ENCODE results near the gene RBMS1.
"Not testable (repeated sequence)": the region's sequence is repeated elsewhere in the genome, so short reads cannot be mapped to it uniquely, and the experiment has no call there.

RBMS1 gene

DNA sequence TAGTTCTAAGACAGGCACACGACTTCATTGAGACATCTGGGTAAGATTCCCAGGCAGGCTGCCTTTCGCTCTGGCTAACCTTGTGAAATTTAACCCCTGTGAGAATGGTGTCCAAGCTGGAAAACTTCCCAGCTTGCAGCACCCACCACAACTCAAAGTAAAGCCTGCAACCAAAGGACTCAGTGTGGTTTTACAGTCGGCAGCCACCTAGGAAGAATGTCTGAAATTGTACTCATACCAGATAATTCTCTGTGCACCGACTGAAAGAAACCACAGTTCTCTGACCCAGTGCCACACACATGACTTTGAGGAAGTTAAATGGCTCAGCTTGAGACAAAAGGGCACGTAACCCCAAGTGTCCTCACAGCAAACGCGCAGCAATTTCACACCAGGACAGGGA lies 125.7 kb downstream of the RBMS1 start:
- Histone ChIP-seq H3K9me2 (replicated peaks; ENCODE audit: low read depth, low read length) (no peaks in the 10 kb centered on the region), H3K27me3 (ENCODE audit: insufficient read depth, low read length, poor library complexity, severe bottlenecking) (no peaks in the 10 kb centered on the region), H3K4me2 (ENCODE audit: low read depth, low read length, poor library complexity, severe bottlenecking) (peak overlapping the region; percentile 42), H3K4me1 (ENCODE audit: insufficient read depth, low read length, poor library complexity, severe bottlenecking) (peaks cover 55% of the 10 kb centered on the region), H4K20me1 (ENCODE audit: insufficient read depth, low read length, poor library complexity, severe bottlenecking) (peaks cover 17% of the 10 kb centered on the region), H3K9ac (ENCODE audit: low read depth, low read length, poor library complexity, severe bottlenecking) (no peak overlapping the region), H3K36me3 (ENCODE audit: insufficient read depth, low read length) (peaks cover 38% of the 10 kb centered on the region), H2AFZ (ENCODE audit: low read length) (no peak overlapping the region), H3K79me2 (ENCODE audit: insufficient read depth, low read length) (peaks cover 96% of the 10 kb centered on the region), H3K9me3 (ENCODE audit: insufficient read depth, low read depth, low read length) (no peaks in the 10 kb centered on the region), H3F3A (ENCODE audit: low read depth) (no peaks in the 10 kb centered on the region), H3K4me3 (ENCODE audit: low read length, poor library complexity, severe bottlenecking) (no peak overlapping the region)
- TF ChIP-seq EZH2phosphoT487 (IDR thresholded peaks at IDR 0.05; ENCODE audit: borderline replicate concordance): no peak
- TF ChIP-seq, protein P1, sequence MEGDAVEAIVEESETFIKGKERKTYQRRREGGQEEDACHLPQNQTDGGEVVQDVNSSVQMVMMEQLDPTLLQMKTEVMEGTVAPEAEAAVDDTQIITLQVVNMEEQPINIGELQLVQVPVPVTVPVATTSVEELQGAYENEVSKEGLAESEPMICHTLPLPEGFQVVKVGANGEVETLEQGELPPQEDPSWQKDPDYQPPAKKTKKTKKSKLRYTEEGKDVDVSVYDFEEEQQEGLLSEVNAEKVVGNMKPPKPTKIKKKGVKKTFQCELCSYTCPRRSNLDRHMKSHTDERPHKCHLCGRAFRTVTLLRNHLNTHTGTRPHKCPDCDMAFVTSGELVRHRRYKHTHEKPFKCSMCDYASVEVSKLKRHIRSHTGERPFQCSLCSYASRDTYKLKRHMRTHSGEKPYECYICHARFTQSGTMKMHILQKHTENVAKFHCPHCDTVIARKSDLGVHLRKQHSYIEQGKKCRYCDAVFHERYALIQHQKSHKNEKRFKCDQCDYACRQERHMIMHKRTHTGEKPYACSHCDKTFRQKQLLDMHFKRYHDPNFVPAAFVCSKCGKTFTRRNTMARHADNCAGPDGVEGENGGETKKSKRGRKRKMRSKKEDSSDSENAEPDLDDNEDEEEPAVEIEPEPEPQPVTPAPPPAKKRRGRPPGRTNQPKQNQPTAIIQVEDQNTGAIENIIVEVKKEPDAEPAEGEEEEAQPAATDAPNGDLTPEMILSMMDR (conservative IDR thresholded peaks at IDR 0.05; ENCODE audit: low read length): no peak

DNA sequence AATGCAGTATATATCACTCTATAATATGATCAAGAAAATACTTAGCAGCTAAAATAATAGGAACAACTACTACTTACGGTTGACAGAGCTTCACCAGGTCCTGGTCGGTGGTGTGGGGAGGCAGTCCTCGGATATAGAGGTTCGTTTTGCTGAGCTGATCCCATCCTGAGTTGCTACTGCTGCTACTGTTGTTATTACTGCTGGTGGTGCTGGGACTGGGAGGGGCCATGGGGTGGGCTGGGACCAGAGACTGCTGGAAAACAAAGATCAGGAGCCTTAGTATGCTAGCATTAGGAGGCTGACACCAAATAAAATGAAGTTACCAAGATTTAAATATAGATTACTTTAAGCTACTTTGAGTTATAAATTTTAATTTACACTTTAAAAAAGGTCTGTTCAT lies 126.5 kb downstream of the RBMS1 start:
- not testable (repeated sequence) for H3K9me3 ChIP-seq (ENCODE audit: insufficient read depth, low read depth, low read length); H3K4me3 ChIP-seq (ENCODE audit: low read length, poor library complexity, severe bottlenecking); H3K27me3 ChIP-seq (ENCODE audit: insufficient read depth, low read length, poor library complexity, severe bottlenecking); H3K4me2 ChIP-seq (ENCODE audit: low read depth, low read length, poor library complexity, severe bottlenecking); H3K9me2 ChIP-seq (replicated peaks; ENCODE audit: low read depth, low read length); H2AFZ ChIP-seq (ENCODE audit: low read length); H3K9ac ChIP-seq (ENCODE audit: low read depth, low read length, poor library complexity, severe bottlenecking); H4K20me1 ChIP-seq (ENCODE audit: insufficient read depth, low read length, poor library complexity, severe bottlenecking); H3F3A ChIP-seq (ENCODE audit: low read depth)
- H3K79me2 ChIP-seq (ENCODE audit: insufficient read depth, low read length): peaks cover 96% of the 10 kb centered on the region
- peaks cover 47% of the 10 kb centered on the region for H3K4me1 ChIP-seq (ENCODE audit: insufficient read depth, low read length, poor library complexity, severe bottlenecking)
- peaks cover 45% of the 10 kb centered on the region for H3K36me3 ChIP-seq (ENCODE audit: insufficient read depth, low read length)

DNA sequence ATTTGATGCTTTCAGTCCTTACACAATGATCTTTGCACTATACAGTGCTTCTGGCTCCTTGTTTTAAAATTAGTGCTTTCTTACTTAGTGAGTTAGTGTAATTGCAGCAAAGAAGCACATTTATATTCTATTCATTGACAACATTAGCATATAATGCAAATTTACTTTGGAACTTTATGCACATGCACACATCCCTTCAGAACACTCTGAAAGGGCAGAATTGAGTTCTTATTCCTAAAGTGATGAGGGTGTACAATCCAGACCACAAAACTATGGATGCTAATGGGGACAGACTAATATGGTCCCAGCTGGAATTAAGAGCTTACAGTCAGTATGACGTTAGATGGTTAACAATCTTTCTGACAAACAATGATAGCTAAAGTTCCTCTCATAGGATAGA lies 127.1 kb downstream of the RBMS1 start:
- no peak for TF ChIP-seq EZH2phosphoT487 (IDR thresholded peaks at IDR 0.05; ENCODE audit: borderline replicate concordance)
- TF ChIP-seq, protein P1 (conservative IDR thresholded peaks at IDR 0.05; ENCODE audit: low read length): no peak
- H3K79me2 ChIP-seq (ENCODE audit: insufficient read depth, low read length): peaks cover 95% of the 10 kb centered on the region
- no peaks in the 10 kb centered on the region for H3K9me3 ChIP-seq (ENCODE audit: insufficient read depth, low read depth, low read length)
- H3K9me2 ChIP-seq (replicated peaks; ENCODE audit: low read depth, low read length): no peaks in the 10 kb centered on the region
- H3K27me3 ChIP-seq (ENCODE audit: insufficient read depth, low read length, poor library complexity, severe bottlenecking): no peaks in the 10 kb centered on the region
- no peak overlapping the region for H3K9ac ChIP-seq (ENCODE audit: low read depth, low read length, poor library complexity, severe bottlenecking)
- peaks cover 45% of the 10 kb centered on the region for H3K36me3 ChIP-seq (ENCODE audit: insufficient read depth, low read length)
- H4K20me1 ChIP-seq (ENCODE audit: insufficient read depth, low read length, poor library complexity, severe bottlenecking): peaks cover 3% of the 10 kb centered on the region
- H3F3A ChIP-seq (ENCODE audit: low read depth): no peaks in the 10 kb centered on the region
- H3K4me2 ChIP-seq (ENCODE audit: low read depth, low read length, poor library complexity, severe bottlenecking): no peak overlapping the region
- no peak overlapping the region for H2AFZ ChIP-seq (ENCODE audit: low read length)
- peaks cover 41% of the 10 kb centered on the region for H3K4me1 ChIP-seq (ENCODE audit: insufficient read depth, low read length, poor library complexity, severe bottlenecking)
- H3K4me3 ChIP-seq (ENCODE audit: low read length, poor library complexity, severe bottlenecking): no peak overlapping the region

DNA sequence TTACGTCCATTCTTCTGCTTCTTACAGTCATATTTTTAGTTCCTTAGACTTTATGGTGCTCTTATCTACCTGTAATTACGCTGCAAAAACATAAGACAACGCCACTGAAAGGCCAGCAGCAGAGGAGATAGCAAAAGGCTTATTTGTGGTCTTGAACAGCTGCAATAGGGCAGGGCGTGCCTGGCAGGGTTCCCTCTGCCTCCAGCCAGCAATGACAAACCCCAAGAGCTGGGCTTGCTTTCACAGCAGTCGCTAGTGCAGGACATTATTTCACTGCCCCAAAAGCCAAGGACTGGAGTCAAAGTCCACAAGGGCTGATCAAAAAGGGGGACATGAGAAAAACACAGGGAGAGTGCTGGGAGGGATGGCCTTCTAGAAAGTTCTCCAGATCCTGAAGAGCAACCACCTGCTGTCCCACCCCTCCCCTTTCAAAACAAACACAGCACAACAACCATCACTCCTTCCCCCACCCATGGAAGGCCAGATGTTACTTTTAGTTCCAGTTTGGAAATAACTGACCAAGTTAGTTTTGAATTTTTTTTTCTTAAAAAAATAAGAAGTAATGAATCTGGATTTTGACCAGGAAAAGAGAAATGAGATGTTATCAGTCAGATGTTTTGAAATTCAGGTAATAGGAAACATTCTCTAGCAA lies 127.8 kb downstream of the RBMS1 start:
- TF ChIP-seq, protein P1 (conservative IDR thresholded peaks at IDR 0.05; ENCODE audit: low read length): no peak
- TF ChIP-seq EZH2phosphoT487 (IDR thresholded peaks at IDR 0.05; ENCODE audit: borderline replicate concordance): no peak
- Histone ChIP-seq H4K20me1 (ENCODE audit: insufficient read depth, low read length, poor library complexity, severe bottlenecking) (no peaks in the 10 kb centered on the region), H3K27me3 (ENCODE audit: insufficient read depth, low read length, poor library complexity, severe bottlenecking) (no peaks in the 10 kb centered on the region), H3K4me3 (ENCODE audit: low read length, poor library complexity, severe bottlenecking) (no peak overlapping the region), H3K9me2 (replicated peaks; ENCODE audit: low read depth, low read length) (no peaks in the 10 kb centered on the region), H3K79me2 (ENCODE audit: insufficient read depth, low read length) (peaks cover 94% of the 10 kb centered on the region), H2AFZ (ENCODE audit: low read length) (no peak overlapping the region), H3K9ac (ENCODE audit: low read depth, low read length, poor library complexity, severe bottlenecking) (no peak overlapping the region), H3K4me2 (ENCODE audit: low read depth, low read length, poor library complexity, severe bottlenecking) (no peak overlapping the region), H3K4me1 (ENCODE audit: insufficient read depth, low read length, poor library complexity, severe bottlenecking) (peaks cover 35% of the 10 kb centered on the region), H3F3A (ENCODE audit: low read depth) (no peaks in the 10 kb centered on the region), H3K36me3 (ENCODE audit: insufficient read depth, low read length) (peaks cover 45% of the 10 kb centered on the region), H3K9me3 (ENCODE audit: insufficient read depth, low read depth, low read length) (no peaks in the 10 kb centered on the region)
